H9 (cell line): ENCODE measurements around the gene DCDC2. TPM values are rescaled to one million over a fixed set of nuclear protein-coding genes. Genes with fewer than 3 reads are reported as not detected.
"Not testable (repeated sequence)": the region's sequence is repeated elsewhere in the genome, so short reads cannot be mapped to it uniquely, and the experiment has no call there.

Source experiments
- DNase-seq: peaks from one replicate; pipeline ENCODE4 v3.0.0-alpha.2; 2017
- H2AFZ ChIP-seq: one replicate; pipeline ENCODE4 v1.6.1; 2013; ENCODE audit warnings: mild to moderate bottlenecking, low read length, control low read depth, moderate library complexity
- H2AK5ac ChIP-seq: 2 replicates; pipeline ENCODE4 v1.6.1; 2013; ENCODE audit warnings: low read length, control low read depth, mixed read lengths; ENCODE audit not compliant: insufficient read length
- H2BK120ac ChIP-seq: one replicate; pipeline ENCODE4 v1.6.1; 2013; ENCODE audit warnings: low read depth, mild to moderate bottlenecking, low read length, control low read depth, inconsistent platforms; ENCODE audit not compliant: poor library complexity, severe bottlenecking
- H2BK12ac ChIP-seq: 2 replicates; pipeline ENCODE4 v1.6.1; 2013; ENCODE audit warnings: low read length, control low read depth, mixed read lengths, low read depth; ENCODE audit not compliant: insufficient read length
- H2BK15ac ChIP-seq: 2 replicates; pipeline ENCODE4 v1.6.1; 2013; ENCODE audit warnings: low read depth, low read length, control low read depth
- H2BK20ac ChIP-seq: one replicate; pipeline ENCODE4 v1.6.1; 2013; ENCODE audit warnings: low read depth, mild to moderate bottlenecking, low read length, control low read depth, inconsistent platforms; ENCODE audit not compliant: poor library complexity, severe bottlenecking
- H2BK5ac ChIP-seq: 2 replicates; pipeline ENCODE4 v1.6.1; 2013; ENCODE audit warnings: low read length, control low read depth, mixed read lengths; ENCODE audit not compliant: insufficient read length
- H3K14ac ChIP-seq: 2 replicates; pipeline ENCODE4 v1.6.1; 2013; ENCODE audit warnings: low read length, control low read depth; ENCODE audit not compliant: insufficient read depth
- H3K18ac ChIP-seq: 2 replicates; pipeline ENCODE4 v1.6.1; 2013; ENCODE audit warnings: low read depth, mild to moderate bottlenecking, mixed read lengths, low read length, control low read depth; ENCODE audit not compliant: insufficient read length
- H3K23ac ChIP-seq: 2 replicates; pipeline ENCODE4 v1.6.1; 2013; ENCODE audit warnings: low read length, control low read depth, mixed read lengths, low read depth; ENCODE audit not compliant: insufficient read length
- H3K23me2 ChIP-seq: 2 replicates; pipeline ENCODE4 v1.6.1; 2013; ENCODE audit warnings: low read depth, mild to moderate bottlenecking, mixed read lengths, low read length, control low read depth; ENCODE audit not compliant: insufficient read length, poor library complexity, severe bottlenecking
- H3K27ac ChIP-seq: 2 replicates; pipeline ENCODE4 v1.5.1; 2013; ENCODE audit warnings: low read length, control low read depth, mixed read lengths, low read depth; ENCODE audit not compliant: insufficient read length
- H3K27me3 ChIP-seq: 2 replicates; pipeline ENCODE4 v1.6.1; 2013; ENCODE audit warnings: low read length, control low read depth, inconsistent platforms; ENCODE audit not compliant: insufficient read depth
- H3K4ac ChIP-seq: 2 replicates; pipeline ENCODE4 v1.6.1; 2013; ENCODE audit warnings: low read depth, mild to moderate bottlenecking, control low read depth, inconsistent platforms, low read length, moderate library complexity
- H3K4me1 ChIP-seq: 2 replicates; pipeline ENCODE4 v1.6.1; 2013; ENCODE audit warnings: low read length, control low read depth, inconsistent platforms; ENCODE audit not compliant: insufficient read depth
- H3K4me2 ChIP-seq: 2 replicates; pipeline ENCODE4 v1.6.1; 2013; ENCODE audit warnings: low read length, control low read depth, mixed read lengths; ENCODE audit not compliant: insufficient read length, insufficient read depth
- H3K56ac ChIP-seq: 2 replicates; pipeline ENCODE4 v1.6.1; 2013; ENCODE audit warnings: low read depth, mild to moderate bottlenecking, mixed read lengths, low read length, control low read depth; ENCODE audit not compliant: insufficient read length
- H3K79me1 ChIP-seq: 2 replicates; pipeline ENCODE4 v1.6.1; 2013; ENCODE audit warnings: low read depth, mild to moderate bottlenecking, moderate library complexity, low read length, control low read depth, inconsistent platforms; ENCODE audit not compliant: insufficient read depth, poor library complexity, severe bottlenecking
- H3K79me2 ChIP-seq: 2 replicates; pipeline ENCODE4 v1.6.1; 2013; ENCODE audit warnings: low read length, control low read depth, inconsistent platforms; ENCODE audit not compliant: insufficient read depth
- H3K9ac ChIP-seq: 2 replicates; pipeline ENCODE4 v1.6.1; 2013; ENCODE audit warnings: low read length, control low read depth, mixed read lengths; ENCODE audit not compliant: insufficient read length; ENCODE audit errors: extremely low read depth
- H3K9me3 ChIP-seq: one replicate; pipeline ENCODE4 v1.6.1; 2013; ENCODE audit warnings: low read depth, low read length, inconsistent platforms; ENCODE audit not compliant: control insufficient read depth
- H3T11ph ChIP-seq: one replicate; pipeline ENCODE4 v1.6.1; 2013; ENCODE audit warnings: mild to moderate bottlenecking, low read length, control low read depth, inconsistent platforms
- H4K20me1 ChIP-seq: one replicate; pipeline ENCODE4 v1.6.1; 2013; ENCODE audit not compliant: control insufficient read depth, insufficient read length, insufficient read depth
- H4K5ac ChIP-seq: 2 replicates; pipeline ENCODE4 v1.6.1; 2013; ENCODE audit warnings: low read depth, mild to moderate bottlenecking, mixed read lengths, low read length, control low read depth; ENCODE audit not compliant: insufficient read length
- H4K8ac ChIP-seq: replicated peaks from 2 replicates; pipeline ENCODE4 v1.6.1; 2013; ENCODE audit warnings: low read length, control low read depth, mixed read lengths, low read depth; ENCODE audit not compliant: insufficient read length
- H4K91ac ChIP-seq: 2 replicates; pipeline ENCODE4 v1.6.1; 2013; ENCODE audit warnings: low read depth, mild to moderate bottlenecking, moderate library complexity, mixed read lengths, low read length, control low read depth; ENCODE audit not compliant: insufficient read length
- H3K27ac Mint-ChIP-seq, 3 experiments: 2 replicates in 2 of 3; 3 replicates in 1 of 3; pipeline ENCODE4 v1.8.0; 2020 to 2021; ENCODE audit warnings: mixed read lengths in 3 of 3, mild to moderate bottlenecking in 1 of 3, moderate library complexity in 1 of 3
- H3K27me3 Mint-ChIP-seq: 2 replicates; pipeline ENCODE4 v1.8.0; 2021; ENCODE audit warnings: low read depth, mild to moderate bottlenecking, moderate library complexity, mixed read lengths
- H3K36me3 Mint-ChIP-seq, 3 experiments: 2 replicates in 2 of 3; 3 replicates in 1 of 3; pipeline ENCODE4 v1.8.0; 2020 to 2021; ENCODE audit warnings: low read depth in 3 of 3, mixed read lengths in 3 of 3; ENCODE audit not compliant: insufficient read depth in 1 of 3
- H3K4me1 Mint-ChIP-seq, 2 experiments: 2 replicates each; pipeline ENCODE4 v1.8.0; 2020; ENCODE audit warnings: mixed read lengths in 2 of 2
- H3K4me3 Mint-ChIP-seq, 2 experiments: 2 replicates in 1 of 2; 3 replicates in 1 of 2; pipeline ENCODE4 v1.8.0; 2020 to 2021; ENCODE audit warnings: mild to moderate bottlenecking in 2 of 2, mixed read lengths in 2 of 2, moderate library complexity in 1 of 2
- H3K9me3 Mint-ChIP-seq, 2 experiments: 2 replicates in 1 of 2; 3 replicates in 1 of 2; pipeline ENCODE4 v1.8.0; 2020; ENCODE audit warnings: mild to moderate bottlenecking in 2 of 2, mixed read lengths in 2 of 2, moderate library complexity in 1 of 2
- CTCF ChIP-seq: fragments of 200-600 bp; sonication (generic); conservative IDR thresholded peaks from 3 replicates; pipeline ENCODE4 v1.8.0; 2021; ENCODE audit warnings: antibody characterized with exemption, mild to moderate bottlenecking
- WGBS: extraction: QIAGEN DNeasy Blood & Tissue Kit; methylation state at CpG from one replicate; pipeline ENCODE4 v1.1.7; 2013; ENCODE audit warnings: missing lambda C conversion rate, low lambda C conversion rate, mixed read lengths; ENCODE audit not compliant: insufficient read length; ENCODE audit errors: extremely low coverage; 5-methylcytosine and 5-hydroxymethylcytosine counted together
- total RNA-seq: library from RNA; stranded (reverse); gene quantifications from 2 replicates; pipeline ENCODE4 v1.2.1, GENCODE V29; 2021

The DCDC2 gene
- total RNA-seq, 1 experiment from 2014 or later: 0.59 TPM

GRCh38 chr6:24145690-24146131, 212.1 kb downstream of the DCDC2 start:
- H3K79me1 ChIP-seq: no peaks in the 10 kb centered on the region
- Mint-ChIP-seq H3K9me3 (no peaks in the 10 kb centered on the region), H3K4me1 (peaks cover 0 to 4% of the 10 kb centered on the region in 2 experiments; a peak in 2 of 4 replicates), H3K36me3 (no peaks in the 10 kb centered on the region), H3K4me3 (no peak overlapping the region), H3K27me3 (no peaks in the 10 kb centered on the region), H3K27ac (no peak overlapping the region)
- H4K8ac ChIP-seq: no peak overlapping the region
- no peak overlapping the region for H2BK15ac ChIP-seq
- no peak overlapping the region for H4K91ac ChIP-seq
- no peak overlapping the region for H3K4ac ChIP-seq
- H4K20me1 ChIP-seq: no peaks in the 10 kb centered on the region
- no peak overlapping the region for H3K18ac ChIP-seq
- H2AK5ac ChIP-seq: no peak overlapping the region
- no peaks in the 10 kb centered on the region for H3K4me1 ChIP-seq
- H4K5ac ChIP-seq: no peak overlapping the region
- no peak overlapping the region for H2AFZ ChIP-seq
- DNase-seq: no peak
- no peak overlapping the region for H3K9ac ChIP-seq
- H3K4me2 ChIP-seq: no peak overlapping the region
- no peak overlapping the region for H2BK120ac ChIP-seq
- no peak overlapping the region for H3T11ph ChIP-seq
- no peak overlapping the region for H2BK20ac ChIP-seq
- H2BK5ac ChIP-seq: no peak overlapping the region
- H3K79me2 ChIP-seq: no peaks in the 10 kb centered on the region
- H3K56ac ChIP-seq: no peak overlapping the region
- no peak overlapping the region for H3K14ac ChIP-seq
- no peak for TF ChIP-seq CTCF
- no peak overlapping the region for H3K23ac ChIP-seq
- no peaks in the 10 kb centered on the region for H3K27me3 ChIP-seq
- no peak overlapping the region for H2BK12ac ChIP-seq
- no CpG with 5 or more reads among the region's 9 CpGs for WGBS
- H3K27ac ChIP-seq: no peak overlapping the region
- H3K23me2 ChIP-seq: no peaks in the 10 kb centered on the region
- H3K9me3 ChIP-seq: no peaks in the 10 kb centered on the region

- not testable (repeated sequence) for H2BK5ac ChIP-seq, H3K23ac ChIP-seq, H3K9me3 Mint-ChIP-seq, H3K27ac Mint-ChIP-seq, H3K4me1 ChIP-seq, H3K27me3 Mint-ChIP-seq, H4K8ac ChIP-seq, H2BK12ac ChIP-seq, DNase-seq, H3K4me3 Mint-ChIP-seq, H4K20me1 ChIP-seq, H3T11ph ChIP-seq, H3K23me2 ChIP-seq, H3K9ac ChIP-seq, H3K79me1 ChIP-seq, H4K5ac ChIP-seq, H2BK15ac ChIP-seq, H2BK20ac ChIP-seq, H3K79me2 ChIP-seq, H3K14ac ChIP-seq, H4K91ac ChIP-seq, H3K27ac ChIP-seq, H2BK120ac ChIP-seq, H3K56ac ChIP-seq, H3K4me1 Mint-ChIP-seq, H2AFZ ChIP-seq, H3K18ac ChIP-seq, H3K9me3 ChIP-seq, H3K4ac ChIP-seq, H3K27me3 ChIP-seq, H2AK5ac ChIP-seq, H3K36me3 Mint-ChIP-seq, H3K4me2 ChIP-seq
- no CpG with 5 or more reads among the region's 8 CpGs for WGBS
Observed at GRCh38 chr6:24142733-24143132, 215.1 kb downstream of the DCDC2 start.
